Retinal pigment epithelial cell (primary cell): ENCODE results near the gene MARCKSL1.

ENCODE experiments used
- DNase-seq: peaks from one replicate; pipeline ENCODE4 v3.0.0-alpha.2; 2010; ENCODE audit warnings: low read depth
- H3K4me3 ChIP-seq: 2 replicates; pipeline ENCODE4 v1.5.1; 2011; ENCODE audit warnings: mild to moderate bottlenecking, low read length, control low read depth, moderate library complexity
- TF ChIP-seq, protein P1 (sequence below): conservative IDR thresholded peaks from 2 replicates; pipeline ENCODE4 v1.5.1; 2011; ENCODE audit warnings: low read depth, low read length, control low read depth, inconsistent platforms

MARCKSL1 gene

DNA sequence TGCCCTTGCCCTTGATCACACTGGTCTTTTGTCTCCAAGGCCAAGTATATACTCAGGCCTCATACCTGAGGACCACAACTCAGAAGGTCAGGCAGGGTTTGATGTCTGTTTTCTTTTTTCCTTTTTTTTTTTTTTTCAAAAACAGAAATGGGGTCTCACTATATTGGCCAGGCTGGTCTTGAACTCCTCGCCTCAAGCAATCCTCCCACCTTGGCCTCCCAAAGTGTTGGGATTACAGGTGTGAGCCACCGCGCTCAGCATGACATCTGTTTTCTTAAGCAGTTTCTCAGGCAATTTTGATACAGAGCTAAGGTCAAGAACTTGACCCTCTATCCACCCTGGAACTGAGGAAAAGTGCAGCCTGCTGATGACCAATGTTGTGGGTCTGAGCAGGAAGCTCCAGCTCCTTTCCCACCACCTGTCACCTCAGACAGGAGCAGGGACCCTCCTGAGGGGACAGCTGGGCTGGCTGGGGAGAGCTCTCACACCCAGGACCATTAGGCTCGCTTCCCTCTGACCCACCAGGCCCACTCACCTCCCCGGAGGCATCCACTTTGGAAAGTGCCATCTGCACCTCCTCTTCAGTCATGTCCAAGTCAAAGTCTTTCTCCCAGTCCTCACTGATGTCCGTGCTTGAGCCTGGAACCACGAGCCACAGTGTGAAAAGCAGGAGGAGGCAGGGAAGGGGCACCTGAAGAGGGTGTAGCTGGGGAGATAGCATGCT is 32.0 kb upstream of the MARCKSL1 start:
- H3K4me3 ChIP-seq: no peak overlapping the region
- TF ChIP-seq, protein P1, sequence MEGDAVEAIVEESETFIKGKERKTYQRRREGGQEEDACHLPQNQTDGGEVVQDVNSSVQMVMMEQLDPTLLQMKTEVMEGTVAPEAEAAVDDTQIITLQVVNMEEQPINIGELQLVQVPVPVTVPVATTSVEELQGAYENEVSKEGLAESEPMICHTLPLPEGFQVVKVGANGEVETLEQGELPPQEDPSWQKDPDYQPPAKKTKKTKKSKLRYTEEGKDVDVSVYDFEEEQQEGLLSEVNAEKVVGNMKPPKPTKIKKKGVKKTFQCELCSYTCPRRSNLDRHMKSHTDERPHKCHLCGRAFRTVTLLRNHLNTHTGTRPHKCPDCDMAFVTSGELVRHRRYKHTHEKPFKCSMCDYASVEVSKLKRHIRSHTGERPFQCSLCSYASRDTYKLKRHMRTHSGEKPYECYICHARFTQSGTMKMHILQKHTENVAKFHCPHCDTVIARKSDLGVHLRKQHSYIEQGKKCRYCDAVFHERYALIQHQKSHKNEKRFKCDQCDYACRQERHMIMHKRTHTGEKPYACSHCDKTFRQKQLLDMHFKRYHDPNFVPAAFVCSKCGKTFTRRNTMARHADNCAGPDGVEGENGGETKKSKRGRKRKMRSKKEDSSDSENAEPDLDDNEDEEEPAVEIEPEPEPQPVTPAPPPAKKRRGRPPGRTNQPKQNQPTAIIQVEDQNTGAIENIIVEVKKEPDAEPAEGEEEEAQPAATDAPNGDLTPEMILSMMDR: no peak
- no peak for DNase-seq

DNA sequence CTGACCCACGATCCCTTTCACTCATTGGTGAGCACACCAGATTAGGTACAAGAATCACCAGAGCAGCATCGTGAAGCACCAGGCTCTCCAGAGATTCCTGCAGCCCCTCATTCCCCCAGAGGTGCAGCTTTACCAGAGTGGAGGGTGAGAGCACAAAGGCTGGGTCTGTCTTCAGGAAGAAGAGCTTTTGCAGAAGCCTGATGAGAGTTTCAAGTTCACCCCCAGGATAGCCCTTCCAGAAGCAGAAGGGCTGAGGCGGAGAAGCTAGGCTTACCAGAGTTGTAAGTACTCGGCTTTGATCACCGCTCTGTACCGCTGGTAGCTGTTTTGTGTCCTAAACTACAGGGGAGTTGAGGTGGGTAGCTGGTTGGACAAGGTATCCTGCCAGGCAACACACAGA is 29.4 kb upstream of the MARCKSL1 start:
- TF ChIP-seq, protein P1: no peak
- no peak overlapping the region for H3K4me3 ChIP-seq
- no peak for DNase-seq

DNA sequence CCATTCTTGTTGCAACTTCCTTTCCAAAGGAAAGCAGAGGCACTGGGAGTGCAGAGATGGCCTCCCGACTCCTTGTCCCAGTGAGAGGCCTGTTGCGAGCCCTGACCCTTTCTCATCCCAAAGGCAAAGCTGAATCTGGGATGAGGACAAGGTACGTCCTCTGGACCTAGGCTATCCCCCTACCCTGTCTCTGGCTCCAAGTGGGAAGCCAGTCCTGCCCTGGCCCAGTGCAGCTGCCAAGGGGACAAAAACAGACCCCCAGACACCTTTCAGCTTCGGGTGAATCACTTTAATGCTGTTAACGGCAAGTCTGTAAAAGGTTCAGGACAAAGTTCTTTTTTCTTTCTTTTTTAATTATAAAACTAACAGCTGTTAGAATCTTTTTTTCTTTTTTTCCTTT is 28.8 kb upstream of the MARCKSL1 start:
- DNase-seq: no peak
- TF ChIP-seq, protein P1: no peak
- H3K4me3 ChIP-seq: no peak overlapping the region

DNA sequence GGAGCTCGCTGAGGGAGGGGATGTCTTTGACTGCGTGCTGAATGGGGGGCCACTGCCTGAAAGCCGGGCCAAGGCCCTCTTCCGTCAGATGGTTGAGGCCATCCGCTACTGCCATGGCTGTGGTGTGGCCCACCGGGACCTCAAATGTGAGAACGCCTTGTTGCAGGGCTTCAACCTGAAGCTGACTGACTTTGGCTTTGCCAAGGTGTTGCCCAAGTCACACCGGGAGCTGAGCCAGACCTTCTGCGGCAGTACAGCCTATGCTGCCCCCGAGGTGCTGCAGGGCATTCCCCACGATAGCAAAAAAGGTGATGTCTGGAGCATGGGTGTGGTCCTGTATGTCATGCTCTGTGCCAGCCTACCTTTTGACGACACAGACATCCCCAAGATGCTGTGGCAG is 27.7 kb upstream of the MARCKSL1 start:
- H3K4me3 ChIP-seq: no peak overlapping the region
- no peak for DNase-seq
- TF ChIP-seq, protein P1: no peak

DNA sequence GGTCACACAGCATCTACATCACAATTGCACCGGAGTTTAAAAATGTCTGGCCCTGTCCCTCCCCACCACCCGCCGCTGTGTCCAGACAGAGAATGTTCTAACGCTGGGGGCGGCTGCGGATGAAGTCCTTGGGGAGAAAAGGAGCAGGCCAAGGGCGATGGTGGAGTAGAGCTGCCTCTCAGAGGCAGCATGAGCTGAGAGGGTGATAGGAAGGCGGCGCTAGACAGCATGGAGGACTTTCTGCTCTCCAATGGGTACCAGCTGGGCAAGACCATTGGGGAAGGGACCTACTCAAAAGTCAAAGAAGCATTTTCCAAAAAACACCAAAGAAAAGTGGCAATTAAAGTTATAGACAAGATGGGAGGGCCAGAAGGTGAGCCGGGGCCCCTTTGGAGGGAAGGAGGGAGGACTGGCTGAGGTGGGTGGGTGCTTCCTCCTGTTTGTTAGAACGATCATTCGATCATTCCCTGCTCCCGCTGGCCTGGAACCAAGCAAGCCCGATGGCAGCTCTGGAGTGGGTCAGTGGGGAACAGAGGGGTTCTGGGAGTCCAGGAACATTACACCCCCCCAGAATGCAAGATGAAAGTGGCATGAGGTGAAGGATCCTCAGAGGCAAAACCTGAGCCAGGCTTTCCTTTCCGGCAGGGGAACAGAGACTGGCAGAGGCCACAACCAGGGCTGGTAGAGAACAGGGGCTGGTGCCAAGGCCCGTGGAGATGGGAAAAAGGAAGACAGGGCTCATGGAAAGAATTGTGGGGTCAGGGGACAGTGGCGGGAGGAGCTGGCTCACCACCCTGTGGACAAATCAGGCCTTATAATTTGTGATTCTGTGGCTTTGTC is 26.7 kb upstream of the MARCKSL1 start, which contains the start of the genes FAM229A and TSSK3:
TSS of gene FAM229A (minus strand) at position 12 of the 840 bp plus-strand sequence. CDS start 394 bp downstream, outside the sequence.
TSS of gene TSSK3 (plus strand) at position 66 of the 840 bp plus-strand sequence. CDS start at position 229, 163 bp downstream.
- peak within 1 kb of the TSS; percentile 34 for H3K4me3 ChIP-seq
- TF ChIP-seq, protein P1: no peak
- DNase-seq: no peak

DNA sequence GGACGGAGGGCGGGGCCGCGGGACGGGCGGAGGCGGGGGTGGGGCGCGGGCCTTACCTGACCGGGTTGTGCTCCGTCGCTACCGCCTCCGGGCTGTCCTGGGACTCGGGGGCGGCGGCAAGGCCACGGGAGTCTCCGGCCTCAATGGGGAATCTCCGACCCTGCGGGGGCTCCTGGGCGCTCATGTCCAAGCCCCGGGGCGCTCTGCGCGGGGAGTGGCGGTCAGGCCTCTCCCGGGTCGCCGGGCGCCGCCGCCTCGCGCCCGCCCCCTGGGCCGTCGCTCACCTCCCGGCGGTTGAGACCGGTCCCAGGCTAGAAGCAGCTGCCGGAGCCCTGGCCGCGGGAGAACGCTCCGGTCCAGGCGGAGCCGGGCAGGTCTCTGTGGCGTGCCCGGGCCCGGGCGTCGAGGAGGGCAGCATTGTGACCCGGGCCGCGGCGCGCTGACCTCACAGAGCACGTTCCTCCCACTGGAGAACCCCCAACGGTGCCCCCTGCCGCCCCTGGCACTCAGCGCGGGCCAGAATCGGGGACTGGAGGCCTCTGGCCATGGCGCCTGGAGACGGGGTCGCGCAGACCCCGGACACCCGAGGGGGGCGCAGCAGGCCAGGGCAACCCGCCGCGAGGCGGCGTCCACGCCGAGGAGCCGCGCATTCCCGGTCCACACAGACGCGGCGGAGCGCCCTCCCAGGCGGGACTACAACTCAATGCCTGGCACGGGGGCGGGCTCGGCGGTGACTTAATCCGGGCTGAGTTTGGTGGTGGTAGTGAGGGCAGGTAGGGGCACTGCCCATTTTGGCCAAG is 25.8 kb upstream of the MARCKSL1 start:
- TF ChIP-seq, protein P1: peak; percentile 44
- peak overlapping the region; percentile 34 for H3K4me3 ChIP-seq
- no peak for DNase-seq
